Brain microvascular endothelial cell (primary cell): ENCODE results near the gene CDH26.

Source experiments
- DNase-seq: peaks from one replicate; pipeline ENCODE4 v3.0.0-alpha.2; 2020
- H3K27ac ChIP-seq: fragments of 250-450 bp; sonication (Bioruptor Pico); 2 replicates; pipeline ENCODE4 v1.5.1; 2020; ENCODE audit warnings: mild to moderate bottlenecking, moderate library complexity
- H3K27me3 ChIP-seq: fragments of 250-450 bp; sonication (Bioruptor Pico); replicated peaks from 2 replicates; pipeline ENCODE4 v1.5.1; 2020; ENCODE audit warnings: mild to moderate bottlenecking
- H3K36me3 ChIP-seq: fragments of 250-450 bp; sonication (Bioruptor Pico); replicated peaks from 2 replicates; pipeline ENCODE4 v1.5.1; 2020; ENCODE audit warnings: mild to moderate bottlenecking
- H3K4me3 ChIP-seq: 2 replicates; pipeline ENCODE4 v1.5.1; 2011; ENCODE audit warnings: low read depth, mild to moderate bottlenecking, control low read depth, low read length, moderate library complexity
- CTCF ChIP-seq: IDR thresholded peaks from 2 replicates; pipeline ENCODE4 v1.5.1; 2011; ENCODE audit warnings: low read depth, mild to moderate bottlenecking, moderate library complexity, low read length, control low read depth, inconsistent platforms; ENCODE audit errors: missing control alignments
- in situ Hi-C: cut with HindIII; loops from 2 replicates; pipeline ENCODE4 v1.10.0; 2017; ENCODE audit warnings: low sequenced_read_pairs, low pct_ligation_motif_present

The CDH26 gene

GRCh38 chr20:60013296-60014139 is 55.3 kb downstream of the CDH26 start:
- Histone ChIP-seq H3K36me3 (no peaks in the 10 kb centered on the region), H3K4me3 (no peak overlapping the region), H3K27me3 (no peaks in the 10 kb centered on the region), H3K27ac (no peak overlapping the region)
- in situ Hi-C loops, result no loop called here
- DNase-seq, result no peak
- TF ChIP-seq CTCF, result no peak

GRCh38 chr20:60016406-60016805 is 58.2 kb downstream of the CDH26 start:
- in situ Hi-C loops, result no loop called here
- Histone ChIP-seq H3K27me3 (no peaks in the 10 kb centered on the region), H3K27ac (no peak overlapping the region), H3K4me3 (no peak overlapping the region), H3K36me3 (no peaks in the 10 kb centered on the region)
- no peak for DNase-seq
- TF ChIP-seq CTCF, result no peak

GRCh38 chr20:60020251-60020650 is 62.0 kb downstream of the CDH26 start:
- no peaks in the 10 kb centered on the region for H3K36me3 ChIP-seq
- H3K27me3 ChIP-seq, result no peaks in the 10 kb centered on the region
- in situ Hi-C loops, result no loop called here
- no peak for TF ChIP-seq CTCF
- DNase-seq, result no peak
- H3K27ac ChIP-seq, result no peak overlapping the region
- no peak overlapping the region for H3K4me3 ChIP-seq

- in situ Hi-C loops, result no loop called here
Observed at GRCh38 chr20:60021104-60021503, 62.9 kb downstream of the CDH26 start.

GRCh38 chr20:60022849-60023248 is 64.6 kb downstream of the CDH26 start:
- Histone ChIP-seq H3K27ac (no peak overlapping the region), H3K4me3 (no peak overlapping the region), H3K27me3 (no peaks in the 10 kb centered on the region), H3K36me3 (no peaks in the 10 kb centered on the region)
- in situ Hi-C loops, result no loop called here
- no peak for DNase-seq
- no peak for TF ChIP-seq CTCF

More at GRCh38 chr20:60021104-60021503, 62.9 kb downstream of the CDH26 start:
- H3K27me3 ChIP-seq, result no peaks in the 10 kb centered on the region
- DNase-seq, result no peak
- H3K27ac ChIP-seq, result no peak overlapping the region
- TF ChIP-seq CTCF, result no peak
- H3K4me3 ChIP-seq, result no peak overlapping the region
- H3K36me3 ChIP-seq, result no peaks in the 10 kb centered on the region

GRCh38 chr20:60024245-60024644 is 66.0 kb downstream of the CDH26 start:
- no peaks in the 10 kb centered on the region for H3K27me3 ChIP-seq
- no peak for DNase-seq
- H3K36me3 ChIP-seq, result no peaks in the 10 kb centered on the region
- no peak for TF ChIP-seq CTCF
- H3K27ac ChIP-seq, result no peak overlapping the region
- in situ Hi-C loops, result no loop called here
- no peak overlapping the region for H3K4me3 ChIP-seq
